GM23338 (cell line): ENCODE data around the gene PRKCH. TPM values are rescaled to one million over a fixed set of nuclear protein-coding genes. Genes with fewer than 3 reads are reported as not detected.

Experiments used
- ATAC-seq: fragments of 200-7000 bp; cut with Tn5 transposase; 3 replicates; pipeline ENCODE4 v1.9.1; 2020
- DNase-seq: peaks from one replicate; pipeline ENCODE4 v3.0.0-alpha.2; 2015; ENCODE audit warnings: low spot score
- H2AFZ ChIP-seq: fragments of 200-600 bp; sonication (generic); 2 replicates; pipeline ENCODE4 v1.8.0; 2016; ENCODE audit warnings: antibody characterized with exemption, mild to moderate bottlenecking, moderate library complexity
- H3F3A ChIP-seq: fragments of 200-600 bp; sonication (generic); replicated peaks from 2 replicates; pipeline ENCODE4 v1.8.0; 2017; ENCODE audit warnings: antibody characterized with exemption, mixed run types, low read depth
- H3K27ac ChIP-seq: fragments of 200-600 bp; sonication (generic); 2 replicates; pipeline ENCODE4 v1.6.1; 2016; ENCODE audit warnings: low read depth
- H3K27me3 ChIP-seq: fragments of 200-600 bp; sonication (generic); 2 replicates; pipeline ENCODE4 v1.8.0; 2016; ENCODE audit warnings: mild to moderate bottlenecking, mixed run types, moderate library complexity; ENCODE audit not compliant: insufficient read depth
- H3K36me3 ChIP-seq: fragments of 200-600 bp; sonication (generic); 2 replicates; pipeline ENCODE4 v1.8.0; 2016; ENCODE audit warnings: mild to moderate bottlenecking; ENCODE audit not compliant: insufficient read depth
- H3K4me1 ChIP-seq: fragments of 200-600 bp; sonication (generic); 2 replicates; pipeline ENCODE4 v1.8.0; 2016; ENCODE audit warnings: mild to moderate bottlenecking, moderate library complexity; ENCODE audit not compliant: insufficient read depth
- H3K4me2 ChIP-seq: fragments of 200-600 bp; sonication (generic); 2 replicates; pipeline ENCODE4 v1.7.1; 2017; ENCODE audit warnings: mixed run types
- H3K4me3 ChIP-seq: fragments of 200-600 bp; sonication (generic); 2 replicates; pipeline ENCODE4 v1.6.1; 2016; ENCODE audit warnings: mixed run types
- H3K79me2 ChIP-seq: fragments of 200-600 bp; sonication (generic); replicated peaks from 2 replicates; pipeline ENCODE4 v1.8.0; 2017; ENCODE audit warnings: mild to moderate bottlenecking; ENCODE audit not compliant: insufficient read depth
- H3K9me2 ChIP-seq: fragments of 200-600 bp; sonication (generic); 2 replicates; pipeline ENCODE4 v1.8.0; 2017; ENCODE audit not compliant: insufficient read depth
- H4K20me1 ChIP-seq: fragments of 200-600 bp; sonication (generic); replicated peaks from 2 replicates; pipeline ENCODE4 v1.8.0; 2017; ENCODE audit warnings: mild to moderate bottlenecking; ENCODE audit not compliant: insufficient read depth
- H3K27ac Mint-ChIP-seq: 2 replicates; pipeline ENCODE4 v1.8.0; 2020; ENCODE audit warnings: inconsistent platforms, mild to moderate bottlenecking, moderate library complexity, mixed read lengths
- H3K27me3 Mint-ChIP-seq: 3 replicates; pipeline ENCODE4 v1.8.0; 2022; ENCODE audit warnings: low read depth, mild to moderate bottlenecking, moderate library complexity, mixed read lengths, inconsistent platforms; ENCODE audit not compliant: insufficient read depth, poor library complexity
- H3K36me3 Mint-ChIP-seq: 3 replicates; pipeline ENCODE4 v1.8.0; 2021; ENCODE audit warnings: low read depth, mild to moderate bottlenecking, inconsistent platforms, moderate library complexity, mixed read lengths
- H3K4me1 Mint-ChIP-seq: 3 replicates; pipeline ENCODE4 v1.8.0; 2020; ENCODE audit warnings: mild to moderate bottlenecking, inconsistent platforms, mixed read lengths
- H3K4me3 Mint-ChIP-seq: 3 replicates; pipeline ENCODE4 v1.8.0; 2021; ENCODE audit warnings: moderate library complexity, mild to moderate bottlenecking, inconsistent platforms, mixed read lengths
- H3K9me3 Mint-ChIP-seq: 3 replicates; pipeline ENCODE4 v1.8.0; 2020; ENCODE audit warnings: moderate library complexity, mild to moderate bottlenecking, inconsistent platforms, mixed read lengths
- CREB1 ChIP-seq: fragments of 250-450 bp; sonication (Bioruptor Pico); IDR thresholded peaks from 2 replicates; pipeline ENCODE4 v1.5.0; 2020; ENCODE audit warnings: low read depth, mild to moderate bottlenecking, moderate library complexity
- EZH2 ChIP-seq: fragments of 200-600 bp; sonication (generic); IDR thresholded peaks from one replicate; pipeline ENCODE4 v1.8.0; 2017; ENCODE audit warnings: antibody characterized with exemption, mild to moderate bottlenecking, low read depth; ENCODE audit not compliant: unreplicated experiment
- EZH2phosphoT487 ChIP-seq: fragments of 200-600 bp; sonication (generic); IDR thresholded peaks from one replicate; pipeline ENCODE4 v1.8.1; 2018; ENCODE audit warnings: antibody characterized with exemption; ENCODE audit not compliant: unreplicated experiment
- JUNB ChIP-seq: IDR thresholded peaks from one replicate; pipeline ENCODE4 v1.6.1; 2016; ENCODE audit warnings: antibody characterized with exemption; ENCODE audit not compliant: unreplicated experiment
- POLR2AphosphoS5 ChIP-seq: IDR thresholded peaks from 2 replicates; pipeline ENCODE4 v1.6.1; 2016; ENCODE audit warnings: antibody characterized with exemption, low read depth
- REST ChIP-seq: IDR thresholded peaks from one replicate; pipeline ENCODE4 v1.6.1; 2018; ENCODE audit warnings: antibody characterized with exemption; ENCODE audit not compliant: unreplicated experiment
- STAT1 ChIP-seq: IDR thresholded peaks from one replicate; pipeline ENCODE4 v1.6.1; 2016; ENCODE audit warnings: antibody characterized with exemption; ENCODE audit not compliant: unreplicated experiment
- ZNF114 ChIP-seq: fragments of 250-450 bp; sonication (Bioruptor Pico); IDR thresholded peaks from 2 replicates; pipeline ENCODE4 v1.5.0; 2020; ENCODE audit warnings: mild to moderate bottlenecking, moderate library complexity
- ZNF331 ChIP-seq: fragments of 250-450 bp; sonication (Bioruptor Pico); IDR thresholded peaks from 2 replicates; pipeline ENCODE4 v1.5.0; 2020; ENCODE audit warnings: low read depth, mild to moderate bottlenecking, moderate library complexity
- polyA plus RNA-seq: library from polyadenylated mRNA; unstranded; fragments of >200 nt; fragmentation: Nextera tagmentation; extraction: Ambion mirVana; gene quantifications from 2 replicates; pipeline ENCODE4 v1.2.1, GENCODE V29; 2016
- total RNA-seq: library from RNA; depleted of rRNA; stranded (reverse); fragments of >200 nt; shearing (Covaris generic); gene quantifications from 2 replicates; pipeline ENCODE4 v1.2.3, GENCODE V29; 2014
- TF ChIP-seq, protein P1 (sequence below): IDR thresholded peaks from 2 replicates; pipeline ENCODE4 v1.6.1; 2016; ENCODE audit warnings: antibody characterized with exemption

Gene PRKCH
- total and polyA plus RNA-seq, 2 experiments from 2014 or later, result 5.4 to 10.1 TPM

GRCh38 chr14:61443481-61443880 lies 122.1 kb downstream of the PRKCH start:
- no peaks in the 10 kb centered on the region for H3K9me3 Mint-ChIP-seq
- H3K27me3 Mint-ChIP-seq, result peaks cover 2% of the 10 kb centered on the region
- no peaks in the 10 kb centered on the region for H3K36me3 ChIP-seq
- H3K27me3 ChIP-seq, result no peaks in the 10 kb centered on the region
- TF ChIP-seq, protein P1, sequence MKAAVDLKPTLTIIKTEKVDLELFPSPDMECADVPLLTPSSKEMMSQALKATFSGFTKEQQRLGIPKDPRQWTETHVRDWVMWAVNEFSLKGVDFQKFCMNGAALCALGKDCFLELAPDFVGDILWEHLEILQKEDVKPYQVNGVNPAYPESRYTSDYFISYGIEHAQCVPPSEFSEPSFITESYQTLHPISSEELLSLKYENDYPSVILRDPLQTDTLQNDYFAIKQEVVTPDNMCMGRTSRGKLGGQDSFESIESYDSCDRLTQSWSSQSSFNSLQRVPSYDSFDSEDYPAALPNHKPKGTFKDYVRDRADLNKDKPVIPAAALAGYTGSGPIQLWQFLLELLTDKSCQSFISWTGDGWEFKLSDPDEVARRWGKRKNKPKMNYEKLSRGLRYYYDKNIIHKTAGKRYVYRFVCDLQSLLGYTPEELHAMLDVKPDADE, result no peak
- TF ChIP-seq STAT1, result no peak
- no peak for TF ChIP-seq ZNF331 (CRISPR knock-in tag)
- no peak for TF ChIP-seq EZH2phosphoT487
- TF ChIP-seq CREB1 (CRISPR knock-in tag), result no peak
- TF ChIP-seq POLR2AphosphoS5, result no peak
- no peak for TF ChIP-seq JUNB
- H3K9me2 ChIP-seq, result peaks cover 2% of the 10 kb centered on the region; the same call in 1 of the 2 replicates
- H3K4me3 ChIP-seq, result no peak overlapping the region
- no peak overlapping the region for H2AFZ ChIP-seq
- no peaks in the 10 kb centered on the region for H3K36me3 Mint-ChIP-seq
- H3K4me3 Mint-ChIP-seq, result no peak overlapping the region
- H3F3A ChIP-seq, result no peaks in the 10 kb centered on the region
- H3K4me1 ChIP-seq, result peaks cover 13% of the 10 kb centered on the region
- H3K27ac ChIP-seq, result no peak overlapping the region
- H4K20me1 ChIP-seq, result no peaks in the 10 kb centered on the region
- H3K79me2 ChIP-seq, result no peaks in the 10 kb centered on the region
- peaks cover 17% of the 10 kb centered on the region for H3K4me1 Mint-ChIP-seq
- ATAC-seq (no peak), DNase-seq (no peak)
- no peak overlapping the region for H3K27ac Mint-ChIP-seq
- H3K4me2 ChIP-seq, result no peak overlapping the region

DNA sequence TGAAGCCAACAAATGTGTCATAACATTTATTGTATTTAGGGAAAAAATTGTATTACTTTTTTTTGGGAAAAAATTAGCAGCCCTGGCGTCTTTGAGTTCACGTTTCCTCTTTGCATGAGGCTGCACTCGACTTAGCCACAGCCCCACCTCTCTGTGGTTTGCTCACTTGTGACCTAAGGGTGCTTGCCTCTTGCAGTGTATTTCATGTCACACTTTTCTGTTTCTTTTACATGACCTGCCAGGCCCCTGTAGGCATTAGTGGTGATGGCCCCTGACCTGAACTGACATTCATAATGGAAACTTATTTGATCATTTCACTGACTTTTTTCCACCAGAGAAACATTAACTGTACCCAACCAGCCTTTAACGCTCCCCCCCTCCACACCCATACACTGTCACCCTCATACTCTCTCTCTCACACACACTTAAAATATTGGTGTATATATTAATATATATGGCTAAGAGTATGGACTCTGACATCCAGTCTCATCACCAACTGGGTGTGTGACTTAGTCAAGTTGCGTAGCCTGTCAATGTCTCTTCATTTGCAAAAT lies 122.9 kb downstream of the PRKCH start:
- no peaks in the 10 kb centered on the region for H3K36me3 Mint-ChIP-seq
- no peak for ATAC-seq
- no peak for TF ChIP-seq REST
- no peak for TF ChIP-seq JUNB
- TF ChIP-seq, protein P1, result no peak
- TF ChIP-seq EZH2, result no peak
- TF ChIP-seq CREB1 (CRISPR knock-in tag), result no peak
- TF ChIP-seq ZNF114 (CRISPR knock-in tag), result no peak
- TF ChIP-seq EZH2phosphoT487, result no peak

More for the DNA sequence above, 122.9 kb downstream of the PRKCH start:
- no peaks in the 10 kb centered on the region for H3K9me3 Mint-ChIP-seq
- H3F3A ChIP-seq, result no peaks in the 10 kb centered on the region
- H3K4me3 ChIP-seq, result no peak overlapping the region
- H3K4me3 Mint-ChIP-seq, result no peak overlapping the region
- H3K27ac ChIP-seq, result no peak overlapping the region
- H3K4me1 ChIP-seq, result peaks cover 8% of the 10 kb centered on the region; the same call in 1 of the 2 replicates
- no peak overlapping the region for H3K27ac Mint-ChIP-seq
- DNase-seq, result no peak
- no peaks in the 10 kb centered on the region for H4K20me1 ChIP-seq
- H3K4me2 ChIP-seq, result no peak overlapping the region
- peaks cover 2% of the 10 kb centered on the region; the same call in 1 of the 2 replicates for H3K9me2 ChIP-seq
- H3K4me1 Mint-ChIP-seq, result peaks cover 9% of the 10 kb centered on the region
- no peaks in the 10 kb centered on the region for H3K27me3 ChIP-seq
- peaks cover 2% of the 10 kb centered on the region for H3K27me3 Mint-ChIP-seq
- no peaks in the 10 kb centered on the region for H3K36me3 ChIP-seq
- no peak overlapping the region for H2AFZ ChIP-seq
- no peaks in the 10 kb centered on the region for H3K79me2 ChIP-seq
